Urothelium cell line (cell line): Measurements from ENCODE around the gene BGLAP.

ENCODE experiments used
- DNase-seq: peaks from one replicate; pipeline ENCODE4 v3.0.0; 2011; ENCODE audit warnings: low spot score, mixed read lengths
- FAIRE-seq: peaks from 2 replicates; lab custom pipeline; 2011; peaks lifted over from hg19 to GRCh38; lab: Jason Lieb, UNC

BGLAP gene

GRCh38 chr1:156286061-156286460 is 44.1 kb downstream of the BGLAP start:
- FAIRE-seq (no peak), DNase-seq (no peak)

GRCh38 chr1:156289857-156290256 is 47.9 kb downstream of the BGLAP start:
- DNase-seq (no peak), FAIRE-seq (no peak)

- DNase-seq (no peak), FAIRE-seq (no peak)
Observed at GRCh38 chr1:156291226-156292061, 49.5 kb downstream of the BGLAP start.
